ENCODE results near the gene NFYC.

DNA sequence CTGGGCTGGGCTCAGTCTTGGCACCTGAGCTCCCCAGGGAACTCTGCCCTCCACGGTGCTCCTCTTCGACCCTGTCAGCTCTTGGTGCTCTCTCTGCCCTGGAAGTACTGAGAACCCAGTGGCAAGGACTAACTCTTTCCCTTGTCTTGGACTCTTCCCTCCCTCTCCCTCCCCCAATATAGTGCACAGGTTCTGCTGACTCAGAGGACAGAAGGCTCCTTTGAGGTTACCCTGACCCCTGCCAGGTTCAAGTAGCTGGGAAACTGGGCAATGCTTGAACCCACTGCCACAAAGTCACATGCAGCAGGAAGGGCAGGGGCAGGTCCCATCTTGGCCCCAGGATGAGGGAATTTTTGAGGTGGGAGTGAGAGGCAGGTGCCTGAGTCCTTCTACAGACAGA, 112.4 kb downstream of the NFYC start:
- TF ChIP-seq, protein P1, sequence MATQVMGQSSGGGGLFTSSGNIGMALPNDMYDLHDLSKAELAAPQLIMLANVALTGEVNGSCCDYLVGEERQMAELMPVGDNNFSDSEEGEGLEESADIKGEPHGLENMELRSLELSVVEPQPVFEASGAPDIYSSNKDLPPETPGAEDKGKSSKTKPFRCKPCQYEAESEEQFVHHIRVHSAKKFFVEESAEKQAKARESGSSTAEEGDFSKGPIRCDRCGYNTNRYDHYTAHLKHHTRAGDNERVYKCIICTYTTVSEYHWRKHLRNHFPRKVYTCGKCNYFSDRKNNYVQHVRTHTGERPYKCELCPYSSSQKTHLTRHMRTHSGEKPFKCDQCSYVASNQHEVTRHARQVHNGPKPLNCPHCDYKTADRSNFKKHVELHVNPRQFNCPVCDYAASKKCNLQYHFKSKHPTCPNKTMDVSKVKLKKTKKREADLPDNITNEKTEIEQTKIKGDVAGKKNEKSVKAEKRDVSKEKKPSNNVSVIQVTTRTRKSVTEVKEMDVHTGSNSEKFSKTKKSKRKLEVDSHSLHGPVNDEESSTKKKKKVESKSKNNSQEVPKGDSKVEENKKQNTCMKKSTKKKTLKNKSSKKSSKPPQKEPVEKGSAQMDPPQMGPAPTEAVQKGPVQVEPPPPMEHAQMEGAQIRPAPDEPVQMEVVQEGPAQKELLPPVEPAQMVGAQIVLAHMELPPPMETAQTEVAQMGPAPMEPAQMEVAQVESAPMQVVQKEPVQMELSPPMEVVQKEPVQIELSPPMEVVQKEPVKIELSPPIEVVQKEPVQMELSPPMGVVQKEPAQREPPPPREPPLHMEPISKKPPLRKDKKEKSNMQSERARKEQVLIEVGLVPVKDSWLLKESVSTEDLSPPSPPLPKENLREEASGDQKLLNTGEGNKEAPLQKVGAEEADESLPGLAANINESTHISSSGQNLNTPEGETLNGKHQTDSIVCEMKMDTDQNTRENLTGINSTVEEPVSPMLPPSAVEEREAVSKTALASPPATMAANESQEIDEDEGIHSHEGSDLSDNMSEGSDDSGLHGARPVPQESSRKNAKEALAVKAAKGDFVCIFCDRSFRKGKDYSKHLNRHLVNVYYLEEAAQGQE (IDR thresholded peaks at IDR 0.05; ENCODE audit: unreplicated experiment) = no peak
- TF ChIP-seq, protein P2, sequence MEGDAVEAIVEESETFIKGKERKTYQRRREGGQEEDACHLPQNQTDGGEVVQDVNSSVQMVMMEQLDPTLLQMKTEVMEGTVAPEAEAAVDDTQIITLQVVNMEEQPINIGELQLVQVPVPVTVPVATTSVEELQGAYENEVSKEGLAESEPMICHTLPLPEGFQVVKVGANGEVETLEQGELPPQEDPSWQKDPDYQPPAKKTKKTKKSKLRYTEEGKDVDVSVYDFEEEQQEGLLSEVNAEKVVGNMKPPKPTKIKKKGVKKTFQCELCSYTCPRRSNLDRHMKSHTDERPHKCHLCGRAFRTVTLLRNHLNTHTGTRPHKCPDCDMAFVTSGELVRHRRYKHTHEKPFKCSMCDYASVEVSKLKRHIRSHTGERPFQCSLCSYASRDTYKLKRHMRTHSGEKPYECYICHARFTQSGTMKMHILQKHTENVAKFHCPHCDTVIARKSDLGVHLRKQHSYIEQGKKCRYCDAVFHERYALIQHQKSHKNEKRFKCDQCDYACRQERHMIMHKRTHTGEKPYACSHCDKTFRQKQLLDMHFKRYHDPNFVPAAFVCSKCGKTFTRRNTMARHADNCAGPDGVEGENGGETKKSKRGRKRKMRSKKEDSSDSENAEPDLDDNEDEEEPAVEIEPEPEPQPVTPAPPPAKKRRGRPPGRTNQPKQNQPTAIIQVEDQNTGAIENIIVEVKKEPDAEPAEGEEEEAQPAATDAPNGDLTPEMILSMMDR (conservative IDR thresholded peaks at IDR 0.05; ENCODE audit: low read depth in 2 of 2) = no peak
- TF ChIP-seq EZH2phosphoT487 (IDR thresholded peaks at IDR 0.05; ENCODE audit: unreplicated experiment) (no peak), POLR2AphosphoS5 (IDR thresholded peaks at IDR 0.05; ENCODE audit: low read depth) (no peak), EZH2 (IDR thresholded peaks at IDR 0.05; ENCODE audit: low read depth, unreplicated experiment) (no peak), NANOG (IDR thresholded peaks at IDR 0.05; ENCODE audit: borderline replicate concordance) (no peak), ZNF331 (CRISPR knock-in tag; IDR thresholded peaks at IDR 0.05; ENCODE audit: low read depth) (no peak)

All from GM23338 (cell line).